Neural cell (in vitro differentiated cells): ENCODE results near the gene MED13L.

Experiments
- CTCF ChIP-seq: fragments of 450-650 bp; IDR thresholded peaks from 2 replicates; pipeline ENCODE4 v1.5.1; 2014; ENCODE audit warnings: antibody characterized with exemption, mild to moderate bottlenecking, moderate library complexity; ENCODE audit not compliant: poor library complexity, severe bottlenecking
- EZH2 ChIP-seq: fragments of 200-600, 300-800 bp; shearing (Covaris generic), sonication (generic); IDR thresholded peaks from 2 replicates; pipeline ENCODE4 v1.6.1; 2014; ENCODE audit warnings: antibody characterized with exemption, low read length, borderline replicate concordance, mild to moderate bottlenecking; ENCODE audit not compliant: insufficient read depth, poor library complexity, severe bottlenecking
- MXI1 ChIP-seq: fragments of 450-650 bp; conservative IDR thresholded peaks from 2 replicates; pipeline ENCODE4 v1.6.1; 2014; ENCODE audit warnings: antibody characterized with exemption, mild to moderate bottlenecking; ENCODE audit not compliant: poor library complexity, severe bottlenecking
- POLR2AphosphoS5 ChIP-seq: IDR thresholded peaks from 2 replicates; pipeline ENCODE4 v1.6.1; 2012
- REST ChIP-seq: IDR thresholded peaks from 2 replicates; pipeline ENCODE4 v1.6.1; 2012; ENCODE audit warnings: borderline replicate concordance
- SMC3 ChIP-seq: fragments of 450-650 bp; conservative IDR thresholded peaks from 2 replicates; pipeline ENCODE4 v1.6.1; 2014; ENCODE audit warnings: antibody characterized with exemption, mild to moderate bottlenecking, moderate library complexity; ENCODE audit not compliant: poor library complexity
- TAF1 ChIP-seq: IDR thresholded peaks from 2 replicates; pipeline ENCODE4 v1.6.1; 2012; ENCODE audit warnings: low read depth

GRCh38 chr12:116210762-116211161, 66.7 kb downstream of the MED13L start:
- TF ChIP-seq POLR2AphosphoS5 (no peak), CTCF (no peak), TAF1 (no peak), SMC3 (no peak), EZH2 (no peak), MXI1 (no peak), REST (no peak)
